RWPE2 (cell line): ENCODE data around the gene ZIC2.

Experiments
- ATAC-seq: fragments of 200-7000 bp; cut with Tn5 transposase; 3 replicates; pipeline ENCODE4 v1.9.1; 2021; ENCODE audit warnings: low read depth
- DNase-seq: peaks from one replicate; pipeline ENCODE4 v3.0.0-alpha.2; 2020; ENCODE audit warnings: low spot score
- H3K27ac ChIP-seq: fragments of 450-650 bp; 2 replicates; pipeline ENCODE4 v1.5.1; 2017; ENCODE audit warnings: mild to moderate bottlenecking; ENCODE audit not compliant: poor library complexity, severe bottlenecking
- H3K27me3 ChIP-seq: fragments of 250-450 bp; sonication (Bioruptor Pico); 2 replicates; pipeline ENCODE4 v1.5.1; 2021; ENCODE audit warnings: mild to moderate bottlenecking, moderate library complexity; ENCODE audit not compliant: insufficient read depth, poor library complexity, severe bottlenecking
- H3K36me3 ChIP-seq: fragments of 250-450 bp; sonication (Bioruptor Pico); 2 replicates; pipeline ENCODE4 v1.5.1; 2020; ENCODE audit warnings: low read depth, mild to moderate bottlenecking, moderate library complexity
- H3K4me1 ChIP-seq: fragments of 250-450 bp; sonication (Bioruptor Pico); 2 replicates; pipeline ENCODE4 v1.5.1; 2021; ENCODE audit warnings: mild to moderate bottlenecking, moderate library complexity; ENCODE audit not compliant: insufficient read depth, poor library complexity, severe bottlenecking
- H3K4me3 ChIP-seq: fragments of 250-450 bp; sonication (Bioruptor Pico); 2 replicates; pipeline ENCODE4 v1.5.1; 2021; ENCODE audit warnings: mild to moderate bottlenecking, moderate library complexity; ENCODE audit not compliant: severe bottlenecking
- H3K9me3 ChIP-seq: fragments of 250-450 bp; sonication (Bioruptor Pico); 2 replicates; pipeline ENCODE4 v1.5.1; 2021; ENCODE audit warnings: mild to moderate bottlenecking, moderate library complexity; ENCODE audit not compliant: severe bottlenecking
- CTCF ChIP-seq: fragments of 450-650 bp; IDR thresholded peaks from one replicate; pipeline ENCODE4 v1.5.1; 2017; ENCODE audit warnings: mild to moderate bottlenecking, moderate library complexity; ENCODE audit not compliant: poor library complexity, severe bottlenecking

ZIC2 gene

GRCh38 chr13:99983499-99984401, 2.2 kb downstream of the ZIC2 start:
- TF ChIP-seq CTCF: no peak
- Histone ChIP-seq H3K27me3 (peaks cover 86% of the 10 kb centered on the region), H3K4me1 (peaks cover 3% of the 10 kb centered on the region), H3K4me3 (no peak overlapping the region), H3K9me3 (no peaks in the 10 kb centered on the region), H3K36me3 (no peaks in the 10 kb centered on the region), H3K27ac (no peak overlapping the region)
- no peak for DNase-seq
- ATAC-seq: no peak

- Histone ChIP-seq H3K4me1 (peaks cover 3% of the 10 kb centered on the region), H3K36me3 (no peaks in the 10 kb centered on the region), H3K27me3 (peaks cover 86% of the 10 kb centered on the region), H3K4me3 (no peak overlapping the region), H3K27ac (no peak overlapping the region), H3K9me3 (no peaks in the 10 kb centered on the region)
- TF ChIP-seq CTCF: no peak
- DNase-seq (no peak), ATAC-seq (no peak)
Observed at GRCh38 chr13:99984461-99985240, 3.1 kb downstream of the ZIC2 start.

DNA sequence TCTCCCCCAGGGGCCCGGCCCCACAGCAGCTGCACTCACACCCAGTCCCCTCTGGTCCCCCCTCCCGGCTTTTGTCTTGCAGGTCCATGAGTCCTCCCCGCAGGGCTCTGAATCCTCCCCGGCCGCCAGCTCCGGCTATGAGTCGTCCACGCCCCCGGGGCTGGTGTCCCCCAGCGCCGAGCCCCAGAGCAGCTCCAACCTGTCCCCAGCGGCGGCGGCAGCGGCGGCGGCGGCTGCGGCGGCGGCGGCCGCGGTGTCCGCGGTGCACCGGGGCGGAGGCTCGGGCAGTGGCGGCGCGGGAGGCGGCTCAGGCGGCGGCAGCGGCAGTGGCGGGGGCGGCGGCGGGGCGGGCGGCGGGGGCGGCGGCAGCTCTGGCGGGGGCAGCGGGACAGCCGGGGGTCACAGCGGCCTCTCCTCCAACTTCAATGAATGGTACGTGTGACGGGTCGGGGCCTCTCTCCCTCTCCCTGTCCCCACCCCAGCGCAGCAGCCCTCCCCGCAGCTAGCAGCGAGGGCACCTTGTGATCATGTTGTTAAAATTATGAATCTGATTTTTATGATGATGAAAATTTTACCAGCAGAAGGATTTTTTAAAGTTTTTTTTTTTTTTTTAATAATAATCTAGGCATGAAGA, 3.8 kb downstream of the ZIC2 start:
- no peak for TF ChIP-seq CTCF
- H3K27me3 ChIP-seq: peaks cover 86% of the 10 kb centered on the region
- no peak for ATAC-seq
- no peak for DNase-seq
- H3K4me3 ChIP-seq: no peak overlapping the region
- peaks cover 3% of the 10 kb centered on the region for H3K4me1 ChIP-seq
- H3K9me3 ChIP-seq: no peaks in the 10 kb centered on the region
- no peak overlapping the region for H3K27ac ChIP-seq
- H3K36me3 ChIP-seq: no peaks in the 10 kb centered on the region

DNA sequence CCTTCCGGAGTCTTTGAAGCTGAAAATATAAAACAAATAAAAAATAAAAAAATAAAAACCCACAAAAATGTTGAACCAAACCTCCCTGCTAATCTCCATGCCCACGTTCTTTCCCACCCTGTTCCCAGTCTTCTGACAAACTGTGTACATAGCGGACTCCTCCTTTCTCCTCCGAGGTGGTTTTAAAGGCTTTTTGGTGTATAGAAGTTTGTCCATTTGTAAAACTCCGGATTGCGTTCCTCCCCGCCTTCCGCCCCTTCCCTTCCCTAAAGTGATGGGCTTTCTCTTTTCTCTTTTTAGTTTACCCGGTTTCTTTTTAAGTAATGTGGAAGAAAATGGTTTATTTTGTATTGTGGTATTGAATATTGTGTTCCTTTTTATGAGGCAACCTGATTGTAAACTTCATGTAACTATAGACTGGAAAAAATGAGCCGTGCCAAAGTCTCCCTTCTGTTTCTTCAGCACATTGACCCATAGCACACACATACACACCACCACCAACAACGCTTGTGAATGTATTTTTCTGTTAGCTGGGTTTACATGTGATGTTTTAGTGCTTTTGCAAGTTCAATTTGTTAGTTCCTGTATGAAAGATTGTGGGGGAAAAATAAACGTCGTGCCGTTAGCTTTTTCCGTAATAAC, 4.4 kb downstream of the ZIC2 start:
- H3K9me3 ChIP-seq: no peaks in the 10 kb centered on the region
- DNase-seq (no peak), ATAC-seq (no peak)
- peaks cover 92% of the 10 kb centered on the region for H3K27me3 ChIP-seq
- H3K4me1 ChIP-seq: peaks cover 3% of the 10 kb centered on the region
- no peaks in the 10 kb centered on the region for H3K36me3 ChIP-seq
- no peak overlapping the region for H3K27ac ChIP-seq
- H3K4me3 ChIP-seq: no peak overlapping the region
- TF ChIP-seq CTCF: no peak
